Trophoblast cell (in vitro differentiated cells and primary cell): Measurements from ENCODE around the gene IPO9.

Source experiments
- DNase-seq, 2 donors: peaks; one replicate each; pipeline ENCODE4 v3.0.0-alpha.2; 2016
- H2AFZ ChIP-seq: 2 replicates; pipeline ENCODE4 v1.6.1; 2013; ENCODE audit warnings: low read length, moderate library complexity, mild to moderate bottlenecking; ENCODE audit not compliant: insufficient read depth, poor library complexity
- H2AK5ac ChIP-seq: 2 replicates; pipeline ENCODE4 v1.6.1; 2013; ENCODE audit warnings: mild to moderate bottlenecking, low read length
- H2BK120ac ChIP-seq: 2 replicates; pipeline ENCODE4 v1.6.1; 2013; ENCODE audit warnings: low read length, mild to moderate bottlenecking, moderate library complexity; ENCODE audit not compliant: insufficient read depth, poor library complexity
- H2BK12ac ChIP-seq: 2 replicates; pipeline ENCODE4 v1.6.1; 2013; ENCODE audit warnings: mild to moderate bottlenecking, low read length, moderate library complexity
- H2BK5ac ChIP-seq: 2 replicates; pipeline ENCODE4 v1.6.1; 2013; ENCODE audit warnings: low read length, low read depth, moderate library complexity, mild to moderate bottlenecking; ENCODE audit not compliant: poor library complexity
- H3K14ac ChIP-seq: 2 replicates; pipeline ENCODE4 v1.6.1; 2013; ENCODE audit warnings: mild to moderate bottlenecking, low read length
- H3K18ac ChIP-seq: 2 replicates; pipeline ENCODE4 v1.6.1; 2013; ENCODE audit warnings: mild to moderate bottlenecking, low read length
- H3K23ac ChIP-seq: 2 replicates; pipeline ENCODE4 v1.6.1; 2013; ENCODE audit warnings: low read length
- H3K27ac ChIP-seq: 2 replicates; pipeline ENCODE4 v1.5.1; 2013; ENCODE audit warnings: low read depth, mild to moderate bottlenecking, inconsistent platforms, low read length, moderate library complexity
- H3K27me3 ChIP-seq: 2 replicates; pipeline ENCODE4 v1.6.1; 2013; ENCODE audit warnings: inconsistent platforms, mild to moderate bottlenecking, low read length, moderate library complexity; ENCODE audit not compliant: insufficient read depth
- H3K36me3 ChIP-seq, 2 experiments: 1 replicate in 1 of 2; 2 replicates in 1 of 2; pipeline ENCODE4 v1.6.1; 2013; ENCODE audit warnings: low read length in 2 of 2, mild to moderate bottlenecking in 2 of 2, moderate library complexity in 1 of 2; ENCODE audit not compliant: insufficient read depth in 2 of 2, control insufficient read depth in 1 of 2
- H3K4ac ChIP-seq: 2 replicates; pipeline ENCODE4 v1.6.1; 2013; ENCODE audit warnings: low read depth, mild to moderate bottlenecking, low read length, moderate library complexity
- H3K4me1 ChIP-seq, 2 experiments: 1 replicate in 1 of 2; 2 replicates in 1 of 2; pipeline ENCODE4 v1.6.1; 2013; ENCODE audit warnings: low read length in 2 of 2, mild to moderate bottlenecking in 2 of 2, moderate library complexity in 1 of 2; ENCODE audit not compliant: insufficient read depth in 2 of 2, control insufficient read depth in 1 of 2
- H3K4me2 ChIP-seq: 2 replicates; pipeline ENCODE4 v1.6.1; 2013; ENCODE audit warnings: inconsistent platforms, mild to moderate bottlenecking, low read length, moderate library complexity
- H3K4me3 ChIP-seq: 2 replicates; pipeline ENCODE4 v1.5.1; 2013; ENCODE audit warnings: mild to moderate bottlenecking, low read depth, low read length, inconsistent platforms
- H3K79me1 ChIP-seq: one replicate; pipeline ENCODE4 v1.6.1; 2013; ENCODE audit warnings: low read length
- H3K79me2 ChIP-seq: 2 replicates; pipeline ENCODE4 v1.6.1; 2013; ENCODE audit warnings: low read length, mild to moderate bottlenecking; ENCODE audit not compliant: control insufficient read depth, insufficient read depth, poor library complexity
- H3K9ac ChIP-seq: 2 replicates; pipeline ENCODE4 v1.6.1; 2013; ENCODE audit warnings: mild to moderate bottlenecking, low read length
- H3K9me3 ChIP-seq: 2 replicates; pipeline ENCODE4 v1.6.1; 2013; ENCODE audit warnings: low read depth, mild to moderate bottlenecking, control low read depth, inconsistent platforms, low read length; ENCODE audit not compliant: insufficient read depth
- H4K12ac ChIP-seq: 2 replicates; pipeline ENCODE4 v1.6.1; 2013; ENCODE audit warnings: low read depth, mild to moderate bottlenecking, low read length, moderate library complexity
- H4K8ac ChIP-seq: 2 replicates; pipeline ENCODE4 v1.6.1; 2013; ENCODE audit warnings: low read depth, mild to moderate bottlenecking, low read length, moderate library complexity
- H4K91ac ChIP-seq: one replicate; pipeline ENCODE4 v1.6.1; 2013; ENCODE audit warnings: low read depth, mild to moderate bottlenecking, low read length, moderate library complexity
- WGBS: extraction: QIAGEN DNeasy Blood & Tissue Kit; methylation state at CpG from one replicate; pipeline ENCODE4 v1.1.7; 2013; ENCODE audit warnings: missing lambda C conversion rate; ENCODE audit not compliant: insufficient read length, insufficient coverage; ENCODE audit errors: extremely low coverage; 5-methylcytosine and 5-hydroxymethylcytosine counted together

The IPO9 gene

DNA sequence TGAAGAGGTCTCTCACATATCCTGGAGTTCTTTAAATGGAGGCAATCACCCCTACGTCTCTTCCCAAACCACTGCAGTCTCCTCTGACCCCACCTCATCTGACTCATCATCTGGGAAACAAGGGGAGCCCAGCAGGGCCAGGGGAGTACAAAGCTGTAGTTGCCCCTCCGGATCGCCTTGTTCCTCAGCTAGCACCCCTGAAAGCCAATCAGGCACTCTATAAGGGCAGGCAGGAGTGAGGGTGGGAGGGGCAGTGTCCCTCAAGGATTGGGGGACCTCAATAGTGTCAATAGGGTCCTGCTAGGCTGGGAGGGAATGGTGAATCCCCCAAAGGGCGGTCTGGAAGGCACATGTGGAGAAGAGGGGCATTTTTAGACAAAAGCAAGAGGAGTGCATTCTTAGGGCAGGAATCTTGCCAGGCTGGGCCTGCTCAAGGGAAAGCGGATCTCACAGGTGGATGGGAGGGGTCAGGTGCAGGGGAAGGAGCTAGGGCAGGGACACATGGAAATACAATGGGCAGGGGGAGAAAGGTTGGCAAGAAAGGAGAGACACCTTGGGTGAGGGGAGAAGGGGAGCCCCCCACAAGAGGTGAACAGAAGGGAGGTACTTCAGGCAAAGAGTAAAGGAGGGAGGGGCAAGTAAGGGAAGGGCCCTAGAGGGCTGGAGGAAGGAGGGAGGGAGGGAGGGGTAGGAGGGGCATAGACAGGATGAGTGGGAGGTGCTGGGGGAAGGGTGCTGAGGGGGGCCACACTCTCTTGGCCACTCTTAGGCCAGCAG lies 65.6 kb downstream of the IPO9 start:
- no peak overlapping the region for H2BK12ac ChIP-seq
- H3K9me3 ChIP-seq: peaks cover 1% of the 10 kb centered on the region
- H4K91ac ChIP-seq: no peak overlapping the region
- H3K79me1 ChIP-seq: no peaks in the 10 kb centered on the region
- no peak overlapping the region for H4K12ac ChIP-seq
- H3K9ac ChIP-seq: no peak overlapping the region
- no peak overlapping the region for H3K23ac ChIP-seq
- H3K4me2 ChIP-seq: no peak overlapping the region
- H3K18ac ChIP-seq: no peak overlapping the region
- H3K27me3 ChIP-seq: peaks cover under 1% of the 10 kb centered on the region
- H3K27ac ChIP-seq: no peak overlapping the region
- no peak overlapping the region for H2BK120ac ChIP-seq
- WGBS: no CpG with 5 or more reads among the region's 5 CpGs
- no peak for DNase-seq
- H2BK5ac ChIP-seq: no peak overlapping the region
- H2AK5ac ChIP-seq: no peak overlapping the region
- no peak overlapping the region for H3K4me3 ChIP-seq
- H3K79me2 ChIP-seq: no peaks in the 10 kb centered on the region
- peaks cover 2 to 3% of the 10 kb centered on the region in 2 experiments for H3K36me3 ChIP-seq
- no peak overlapping the region for H4K8ac ChIP-seq
- H3K4ac ChIP-seq: no peak overlapping the region
- no peak overlapping the region for H3K14ac ChIP-seq
- H3K4me1 ChIP-seq: no peaks in the 10 kb centered on the region
- no peak overlapping the region for H2AFZ ChIP-seq

- Histone ChIP-seq H4K91ac (no peak overlapping the region), H4K12ac (no peak overlapping the region), H3K9me3 (peaks cover 4% of the 10 kb centered on the region), H3K4me2 (no peak overlapping the region), H3K14ac (no peak overlapping the region), H4K8ac (no peak overlapping the region), H3K27ac (no peak overlapping the region), H2BK5ac (no peak overlapping the region), H3K18ac (no peak overlapping the region), H3K4me1 (no peaks in the 10 kb centered on the region), H2AK5ac (no peak overlapping the region), H3K79me2 (no peaks in the 10 kb centered on the region), H3K79me1 (no peaks in the 10 kb centered on the region), H3K36me3 (peaks cover 2 to 3% of the 10 kb centered on the region in 2 experiments), H3K4me3 (no peak overlapping the region), H3K4ac (no peak overlapping the region), H2AFZ (no peak overlapping the region), H2BK12ac (no peak overlapping the region), H2BK120ac (no peak overlapping the region), H3K23ac (no peak overlapping the region), H3K27me3 (no peaks in the 10 kb centered on the region), H3K9ac (no peak overlapping the region)
- WGBS: no CpG with 5 or more reads among the region's 7 CpGs
- no peak for DNase-seq
Observed at GRCh38 chr1:201895120-201895665, 66.2 kb downstream of the IPO9 start.

DNA sequence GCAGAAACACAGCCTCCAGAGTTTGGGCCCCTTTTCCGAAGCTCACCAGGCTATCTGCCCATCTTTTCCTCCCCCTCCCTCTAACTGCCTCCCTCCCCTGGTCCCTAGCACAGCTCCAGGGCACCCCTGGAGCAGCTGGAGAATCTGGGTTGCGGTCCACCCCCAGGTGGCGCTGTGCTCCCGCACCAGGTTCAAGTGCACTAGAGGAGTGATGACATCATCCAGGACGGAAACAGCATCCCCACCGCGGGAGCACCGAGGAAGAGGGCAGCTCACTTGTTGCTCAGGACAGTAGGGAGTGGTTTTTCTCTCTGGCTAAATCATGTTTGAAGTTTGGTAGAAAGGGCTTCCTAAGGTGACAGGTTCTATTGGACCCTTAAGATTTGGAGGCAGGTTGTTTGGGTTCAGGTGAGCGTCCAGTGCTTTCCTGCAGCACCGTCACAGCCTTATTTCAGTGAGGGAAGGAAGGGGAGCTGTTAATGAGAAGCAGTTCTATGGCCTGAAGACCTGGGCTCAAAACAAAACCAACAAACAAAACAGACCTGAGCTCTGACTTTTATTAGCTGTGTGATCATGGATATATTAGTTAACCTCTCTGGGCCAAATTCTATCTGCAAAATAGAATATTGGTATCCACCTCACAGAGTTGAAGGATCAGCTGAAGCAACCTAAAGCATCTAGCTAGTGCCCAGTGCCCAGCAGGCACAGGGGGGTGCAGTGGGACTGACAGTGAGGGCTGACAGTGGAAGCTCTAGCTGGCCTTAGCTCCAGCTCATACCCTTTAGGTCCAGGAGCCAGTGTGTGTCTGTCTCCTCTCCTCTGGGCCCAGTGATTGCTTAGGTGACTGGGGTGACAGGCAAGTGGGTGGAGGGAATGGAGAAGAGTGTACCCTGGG lies 67.2 kb downstream of the IPO9 start:
- Histone ChIP-seq H3K4me2 (no peak overlapping the region), H3K23ac (no peak overlapping the region), H3K14ac (no peak overlapping the region), H3K18ac (no peak overlapping the region), H4K12ac (no peak overlapping the region), H3K79me1 (no peaks in the 10 kb centered on the region), H4K8ac (peak overlapping the region; percentile 23), H2AFZ (no peak overlapping the region), H3K4ac (no peak overlapping the region), H3K27ac (no peak overlapping the region), H3K27me3 (no peaks in the 10 kb centered on the region), H3K4me1 (peaks cover 0 to 2% of the 10 kb centered on the region in 2 experiments), H3K9me3 (peaks cover 4% of the 10 kb centered on the region), H3K79me2 (no peaks in the 10 kb centered on the region), H2BK5ac (no peak overlapping the region), H3K9ac (no peak overlapping the region), H3K36me3 (peaks cover 1 to 2% of the 10 kb centered on the region in 2 experiments), H2BK120ac (no peak overlapping the region), H4K91ac (no peak overlapping the region), H2AK5ac (no peak overlapping the region), H3K4me3 (no peak overlapping the region), H2BK12ac (no peak overlapping the region)
- no CpG with 5 or more reads among the region's 10 CpGs for WGBS
- DNase-seq: peak; percentile 74 to 88

DNA sequence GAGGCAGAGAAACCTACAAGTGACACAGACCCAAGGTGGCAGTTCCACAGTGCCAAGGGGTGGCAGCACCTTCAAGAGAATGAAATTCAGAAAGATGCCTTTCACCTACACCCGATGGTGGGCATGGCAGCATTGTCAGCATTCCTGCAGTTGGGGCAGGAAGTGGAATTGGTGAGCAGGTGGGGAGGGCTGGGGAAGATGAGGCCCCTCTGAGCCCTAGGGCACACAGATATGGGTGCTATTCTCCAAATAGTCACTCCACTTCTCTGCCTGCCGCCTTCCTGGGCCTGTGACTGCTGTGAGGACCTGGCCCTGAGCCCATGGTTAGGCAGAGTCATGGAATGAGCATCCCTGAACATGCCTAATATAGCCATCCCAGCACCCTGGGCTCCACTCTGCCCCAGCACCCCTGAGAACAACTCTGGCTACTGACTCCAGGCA lies 68.0 kb downstream of the IPO9 start:
- no peak overlapping the region for H2BK5ac ChIP-seq
- H3K4me2 ChIP-seq: no peak overlapping the region
- no peak overlapping the region for H2AK5ac ChIP-seq
- no peak overlapping the region for H3K27ac ChIP-seq
- H2BK12ac ChIP-seq: no peak overlapping the region
- H4K8ac ChIP-seq: no peak overlapping the region
- no peak overlapping the region for H3K23ac ChIP-seq
- H4K91ac ChIP-seq: no peak overlapping the region
- no peaks in the 10 kb centered on the region for H3K79me1 ChIP-seq
- H3K27me3 ChIP-seq: no peaks in the 10 kb centered on the region
- H3K18ac ChIP-seq: no peak overlapping the region
- H2AFZ ChIP-seq: no peak overlapping the region
- peaks cover 0 to 2% of the 10 kb centered on the region in 2 experiments for H3K4me1 ChIP-seq
- no peak overlapping the region for H4K12ac ChIP-seq
- H3K4me3 ChIP-seq: no peak overlapping the region
- WGBS: no CpG with 5 or more reads among the region's 2 CpGs
- H3K4ac ChIP-seq: no peak overlapping the region
- no peak overlapping the region for H3K14ac ChIP-seq
- no peak overlapping the region for H2BK120ac ChIP-seq
- peaks cover 4% of the 10 kb centered on the region for H3K9me3 ChIP-seq
- no peak overlapping the region for H3K9ac ChIP-seq
- DNase-seq: no peak
- H3K79me2 ChIP-seq: no peaks in the 10 kb centered on the region
- H3K36me3 ChIP-seq: peaks cover 0 to 1% of the 10 kb centered on the region in 2 experiments
